Naive B cell (primary cell): Measurements from ENCODE around the gene PDZRN3. TPM values are rescaled to one million over a fixed set of nuclear protein-coding genes. Genes with fewer than 3 reads are reported as not detected.

ENCODE experiments used
- ATAC-seq, 2 donors: fragments of 150-1000 bp; cut with Tn5 transposase; 2 replicates each; pipeline ENCODE4 v1.10.0; 2021; ENCODE audit warnings: low read depth in 2 of 2, mild to moderate bottlenecking in 2 of 2, moderate library complexity in 2 of 2
- DNase-seq: peaks from one replicate; pipeline ENCODE4 v3.0.0; 2022
- H3K27ac Mint-ChIP-seq, 6 donors: one replicate each; pipeline ENCODE4 v1.8.0; 2020 to 2022; ENCODE audit warnings: mild to moderate bottlenecking in 6 of 6, mixed read lengths in 6 of 6, moderate library complexity in 5 of 6, inconsistent platforms in 2 of 6
- H3K27me3 Mint-ChIP-seq, 3 donors: one replicate each; pipeline ENCODE4 v1.8.0; 2021 to 2022; ENCODE audit warnings: mixed read lengths in 3 of 3, mild to moderate bottlenecking in 1 of 3
- H3K36me3 Mint-ChIP-seq, 2 donors: one replicate each; pipeline ENCODE4 v1.8.0; 2020 to 2022; ENCODE audit warnings: mixed read lengths in 2 of 2, inconsistent platforms in 1 of 2, mild to moderate bottlenecking in 1 of 2
- H3K4me1 Mint-ChIP-seq, 3 donors: one replicate each; pipeline ENCODE4 v1.8.0; 2020 to 2022; ENCODE audit warnings: mixed read lengths in 3 of 3, inconsistent platforms in 1 of 3, mild to moderate bottlenecking in 1 of 3, moderate library complexity in 1 of 3
- H3K4me3 Mint-ChIP-seq, 8 donors: one replicate each; pipeline ENCODE4 v1.8.0; 2020 to 2022; ENCODE audit warnings: mild to moderate bottlenecking in 8 of 8, mixed read lengths in 8 of 8, moderate library complexity in 8 of 8, inconsistent platforms in 2 of 8
- H3K9me3 Mint-ChIP-seq, 7 donors: one replicate each; pipeline ENCODE4 v1.8.0; 2020 to 2022; ENCODE audit warnings: mixed read lengths in 7 of 7, mild to moderate bottlenecking in 5 of 7, inconsistent platforms in 2 of 7, moderate library complexity in 1 of 7
- polyA plus RNA-seq, 6 donors: library from polyadenylated mRNA; unstranded; fragments of 300-500 nt; fragmentation: Illumina TruSeq; gene quantifications; one replicate each; pipeline ENCODE4 v1.2.3, GENCODE V29; 2021; ENCODE audit warnings: low read depth in 6 of 6

The PDZRN3 gene
- polyA plus RNA-seq, 6 donors from 2014 or later = not detected

GRCh38 chr3:73510334-73510733 lies 114.4 kb downstream of the PDZRN3 start:
- Mint-ChIP-seq H3K27me3 (peaks cover 0 to 5% (median 0%) of the 10 kb centered on the region in 3 donors), H3K4me3 (no peak overlapping the region), H3K36me3 (no peaks in the 10 kb centered on the region), H3K4me1 (no peaks in the 10 kb centered on the region), H3K27ac (no peak overlapping the region), H3K9me3 (no peaks in the 10 kb centered on the region)
- ATAC-seq (no peak), DNase-seq (no peak)

DNA sequence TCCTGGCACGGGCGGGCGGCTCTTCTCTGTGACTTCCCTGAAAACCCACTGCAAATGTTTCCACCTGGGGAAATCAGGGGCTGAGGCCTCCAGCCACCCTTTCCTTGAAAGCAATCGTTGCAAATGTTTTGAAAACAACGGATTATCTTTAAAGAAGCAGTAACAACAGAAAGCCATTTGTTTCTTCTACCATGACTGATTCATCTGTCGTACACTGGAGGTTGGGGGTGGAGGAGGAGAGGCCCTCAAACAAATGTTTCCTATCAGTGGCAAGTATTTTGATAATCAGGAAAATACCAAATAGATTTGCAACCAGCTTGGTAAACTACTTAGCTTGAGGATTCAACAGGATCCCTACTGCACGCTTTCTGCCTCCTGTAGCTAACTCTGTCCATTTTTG lies 114.9 kb downstream of the PDZRN3 start:
- H3K9me3 Mint-ChIP-seq = no peaks in the 10 kb centered on the region
- DNase-seq (no peak), ATAC-seq (no peak)
- peaks cover 0 to 5% (median 0%) of the 10 kb centered on the region in 3 donors for H3K27me3 Mint-ChIP-seq
- H3K36me3 Mint-ChIP-seq = no peaks in the 10 kb centered on the region
- H3K4me1 Mint-ChIP-seq = no peaks in the 10 kb centered on the region
- no peak overlapping the region for H3K4me3 Mint-ChIP-seq
- H3K27ac Mint-ChIP-seq = peak overlapping the region in 1 of 6 donors; percentile 44

DNA sequence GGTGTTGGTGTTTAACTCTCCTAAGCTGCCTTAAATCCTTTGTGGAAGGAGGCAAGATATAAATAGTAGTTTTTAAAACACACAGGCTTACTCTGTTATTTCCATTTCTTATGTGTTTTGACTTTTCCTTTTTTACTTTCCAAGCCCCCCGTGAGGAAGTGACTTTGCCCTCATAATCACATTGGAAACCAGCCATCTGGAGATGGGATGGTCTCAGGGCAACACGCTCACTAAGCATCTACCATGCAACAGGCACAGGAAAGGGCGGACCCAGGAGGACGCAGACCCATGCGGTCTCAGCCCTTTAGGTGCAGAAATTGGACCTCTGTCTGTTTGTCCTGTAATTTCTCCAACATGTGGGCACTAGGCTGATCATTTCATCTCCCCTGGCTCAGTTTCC lies 115.7 kb downstream of the PDZRN3 start:
- H3K27me3 Mint-ChIP-seq = peaks cover 0 to 5% (median 0%) of the 10 kb centered on the region in 3 donors
- H3K4me3 Mint-ChIP-seq = no peak overlapping the region
- peak overlapping the region in 1 of 6 donors; percentile 46 for H3K27ac Mint-ChIP-seq
- no peak for ATAC-seq
- DNase-seq = no peak
- no peaks in the 10 kb centered on the region for H3K36me3 Mint-ChIP-seq
- H3K4me1 Mint-ChIP-seq = no peaks in the 10 kb centered on the region
- H3K9me3 Mint-ChIP-seq = no peaks in the 10 kb centered on the region

GRCh38 chr3:73508330-73508954 lies 116.3 kb downstream of the PDZRN3 start:
- H3K4me3 Mint-ChIP-seq = no peak overlapping the region
- H3K27me3 Mint-ChIP-seq = peaks cover 0 to 5% (median 0%) of the 10 kb centered on the region in 3 donors
- H3K36me3 Mint-ChIP-seq = no peaks in the 10 kb centered on the region
- H3K4me1 Mint-ChIP-seq = no peaks in the 10 kb centered on the region
- DNase-seq (peak; percentile 4), ATAC-seq (peak in 1 of 2 donors; percentile 36)
- no peak overlapping the region for H3K27ac Mint-ChIP-seq
- no peaks in the 10 kb centered on the region for H3K9me3 Mint-ChIP-seq

- no peaks in the 10 kb centered on the region for H3K9me3 Mint-ChIP-seq
- H3K27me3 Mint-ChIP-seq = peaks cover 11 to 17% (median 17%) of the 10 kb centered on the region in 3 donors
These were observed 119.9 kb downstream of the PDZRN3 start for GRCh38 chr3:73504852-73505251.

GRCh38 chr3:73504239-73504638 lies 120.5 kb downstream of the PDZRN3 start:
- no peak overlapping the region for H3K27ac Mint-ChIP-seq
- ATAC-seq (no peak), DNase-seq (no peak)
- H3K9me3 Mint-ChIP-seq = no peaks in the 10 kb centered on the region
- H3K4me3 Mint-ChIP-seq = no peak overlapping the region
- H3K36me3 Mint-ChIP-seq = no peaks in the 10 kb centered on the region
- H3K27me3 Mint-ChIP-seq = peaks cover 11 to 23% (median 17%) of the 10 kb centered on the region in 3 donors
- H3K4me1 Mint-ChIP-seq = no peaks in the 10 kb centered on the region

More at GRCh38 chr3:73504852-73505251, 119.9 kb downstream of the PDZRN3 start:
- Mint-ChIP-seq H3K4me1 (no peaks in the 10 kb centered on the region), H3K4me3 (no peak overlapping the region), H3K36me3 (no peaks in the 10 kb centered on the region), H3K27ac (no peak overlapping the region)
- DNase-seq (no peak), ATAC-seq (no peak)

GRCh38 chr3:73503781-73504180 lies 121.0 kb downstream of the PDZRN3 start:
- Mint-ChIP-seq H3K27ac (no peak overlapping the region), H3K4me3 (no peak overlapping the region), H3K9me3 (no peaks in the 10 kb centered on the region), H3K36me3 (no peaks in the 10 kb centered on the region), H3K27me3 (peaks cover 11 to 23% (median 17%) of the 10 kb centered on the region in 3 donors), H3K4me1 (no peaks in the 10 kb centered on the region)
- DNase-seq (no peak), ATAC-seq (no peak)

DNA sequence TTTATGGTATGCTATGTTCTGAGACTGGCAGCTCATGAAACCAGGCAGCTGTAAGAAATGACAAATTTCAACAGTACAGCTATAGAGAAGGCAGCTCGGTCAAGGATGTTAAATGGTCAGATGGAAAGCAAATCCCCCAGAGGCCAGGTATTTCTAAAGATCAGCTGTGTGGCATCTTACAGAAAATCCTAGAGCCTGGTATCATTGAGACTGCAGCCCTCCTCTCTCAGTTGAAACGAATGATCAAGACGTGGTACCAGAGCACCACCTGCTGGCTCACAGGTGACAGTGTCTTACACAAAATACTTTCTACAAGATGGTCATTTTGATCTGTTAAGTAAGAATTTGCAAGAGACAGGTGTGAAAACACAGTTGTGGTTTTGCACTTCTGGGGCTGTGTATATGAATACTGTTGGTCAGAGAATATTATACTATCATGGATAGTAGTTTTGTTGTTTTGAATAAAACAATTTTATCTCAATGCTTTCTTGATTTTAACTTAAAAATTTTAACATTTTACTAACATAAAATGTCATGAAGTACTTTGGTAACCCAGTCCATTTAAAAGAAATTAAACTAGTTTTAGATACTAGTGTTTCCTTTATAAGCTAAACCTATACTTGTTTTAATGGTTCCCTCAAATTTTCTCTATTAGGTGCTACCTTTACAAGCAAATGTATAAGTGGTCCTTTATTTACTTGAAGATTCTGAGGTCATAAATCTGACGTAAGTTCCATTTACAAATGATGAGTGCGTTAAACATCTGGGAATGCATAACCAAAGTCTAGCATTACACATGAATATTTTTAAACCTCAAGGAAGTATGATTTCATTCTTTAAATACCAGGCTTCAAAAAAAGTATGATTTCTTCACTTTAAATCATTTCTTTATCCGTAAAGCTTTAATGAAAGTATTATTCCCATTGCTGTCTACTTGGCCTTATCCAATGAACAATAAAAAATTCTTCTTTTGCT lies 121.8 kb downstream of the PDZRN3 start:
- Mint-ChIP-seq H3K36me3 (no peaks in the 10 kb centered on the region), H3K27me3 (peaks cover 11 to 23% (median 17%) of the 10 kb centered on the region in 3 donors), H3K4me3 (no peak overlapping the region), H3K4me1 (no peaks in the 10 kb centered on the region), H3K9me3 (no peaks in the 10 kb centered on the region), H3K27ac (no peak overlapping the region)
- DNase-seq = peak; percentile 11
- ATAC-seq = peak in 1 of 2 donors; percentile 48

- Mint-ChIP-seq H3K27me3 (peaks cover 11 to 23% (median 13%) of the 10 kb centered on the region in 3 donors), H3K9me3 (no peaks in the 10 kb centered on the region), H3K4me3 (no peak overlapping the region), H3K4me1 (no peaks in the 10 kb centered on the region), H3K36me3 (no peaks in the 10 kb centered on the region), H3K27ac (no peak overlapping the region)
- ATAC-seq (no peak), DNase-seq (no peak)
These were observed 124.4 kb downstream of the PDZRN3 start for GRCh38 chr3:73500321-73500720.

GRCh38 chr3:73499787-73500186 lies 125.0 kb downstream of the PDZRN3 start:
- ATAC-seq (no peak), DNase-seq (no peak)
- Mint-ChIP-seq H3K4me3 (no peak overlapping the region), H3K27ac (no peak overlapping the region), H3K36me3 (no peaks in the 10 kb centered on the region), H3K9me3 (no peaks in the 10 kb centered on the region), H3K4me1 (no peaks in the 10 kb centered on the region), H3K27me3 (peaks cover 12 to 23% (median 13%) of the 10 kb centered on the region in 3 donors)

GRCh38 chr3:73498764-73499622 lies 125.7 kb downstream of the PDZRN3 start:
- H3K36me3 Mint-ChIP-seq = no peaks in the 10 kb centered on the region
- H3K27ac Mint-ChIP-seq = no peak overlapping the region
- H3K9me3 Mint-ChIP-seq = no peaks in the 10 kb centered on the region
- ATAC-seq = no peak
- H3K4me3 Mint-ChIP-seq = no peak overlapping the region
- no peaks in the 10 kb centered on the region for H3K4me1 Mint-ChIP-seq
- H3K27me3 Mint-ChIP-seq = peaks cover 13 to 23% (median 14%) of the 10 kb centered on the region in 3 donors
- DNase-seq = no peak

GRCh38 chr3:73497646-73498406 lies 126.9 kb downstream of the PDZRN3 start:
- ATAC-seq (no peak), DNase-seq (no peak)
- Mint-ChIP-seq H3K9me3 (no peaks in the 10 kb centered on the region), H3K27ac (no peak overlapping the region), H3K4me3 (no peak overlapping the region), H3K27me3 (peaks cover 13 to 32% (median 13%) of the 10 kb centered on the region in 3 donors), H3K36me3 (no peaks in the 10 kb centered on the region), H3K4me1 (no peaks in the 10 kb centered on the region)
